GM23338 (cell line): Measurements from ENCODE around the gene ZC3H7A. TPM values are rescaled to one million over a fixed set of nuclear protein-coding genes. Genes with fewer than 3 reads are reported as not detected.

Source experiments
- ATAC-seq: fragments of 200-7000 bp; cut with Tn5 transposase; 3 replicates; pipeline ENCODE4 v1.9.1; 2020
- DNase-seq: peaks from one replicate; pipeline ENCODE4 v3.0.0-alpha.2; 2015; ENCODE audit warnings: low spot score
- H2AFZ ChIP-seq: fragments of 200-600 bp; sonication (generic); 2 replicates; pipeline ENCODE4 v1.8.0; 2016; ENCODE audit warnings: antibody characterized with exemption, mild to moderate bottlenecking, moderate library complexity
- H3F3A ChIP-seq: fragments of 200-600 bp; sonication (generic); replicated peaks from 2 replicates; pipeline ENCODE4 v1.8.0; 2017; ENCODE audit warnings: antibody characterized with exemption, mixed run types, low read depth
- H3K27ac ChIP-seq: fragments of 200-600 bp; sonication (generic); 2 replicates; pipeline ENCODE4 v1.6.1; 2016; ENCODE audit warnings: low read depth
- H3K27me3 ChIP-seq: fragments of 200-600 bp; sonication (generic); 2 replicates; pipeline ENCODE4 v1.8.0; 2016; ENCODE audit warnings: mild to moderate bottlenecking, mixed run types, moderate library complexity; ENCODE audit not compliant: insufficient read depth
- H3K36me3 ChIP-seq: fragments of 200-600 bp; sonication (generic); 2 replicates; pipeline ENCODE4 v1.8.0; 2016; ENCODE audit warnings: mild to moderate bottlenecking; ENCODE audit not compliant: insufficient read depth
- H3K4me1 ChIP-seq: fragments of 200-600 bp; sonication (generic); 2 replicates; pipeline ENCODE4 v1.8.0; 2016; ENCODE audit warnings: mild to moderate bottlenecking, moderate library complexity; ENCODE audit not compliant: insufficient read depth
- H3K4me2 ChIP-seq: fragments of 200-600 bp; sonication (generic); 2 replicates; pipeline ENCODE4 v1.7.1; 2017; ENCODE audit warnings: mixed run types
- H3K4me3 ChIP-seq: fragments of 200-600 bp; sonication (generic); 2 replicates; pipeline ENCODE4 v1.6.1; 2016; ENCODE audit warnings: mixed run types
- H3K79me2 ChIP-seq: fragments of 200-600 bp; sonication (generic); replicated peaks from 2 replicates; pipeline ENCODE4 v1.8.0; 2017; ENCODE audit warnings: mild to moderate bottlenecking; ENCODE audit not compliant: insufficient read depth
- H3K9me2 ChIP-seq: fragments of 200-600 bp; sonication (generic); 2 replicates; pipeline ENCODE4 v1.8.0; 2017; ENCODE audit not compliant: insufficient read depth
- H4K20me1 ChIP-seq: fragments of 200-600 bp; sonication (generic); replicated peaks from 2 replicates; pipeline ENCODE4 v1.8.0; 2017; ENCODE audit warnings: mild to moderate bottlenecking; ENCODE audit not compliant: insufficient read depth
- H3K27ac Mint-ChIP-seq: 2 replicates; pipeline ENCODE4 v1.8.0; 2020; ENCODE audit warnings: inconsistent platforms, mild to moderate bottlenecking, moderate library complexity, mixed read lengths
- H3K27me3 Mint-ChIP-seq: 3 replicates; pipeline ENCODE4 v1.8.0; 2022; ENCODE audit warnings: low read depth, mild to moderate bottlenecking, moderate library complexity, mixed read lengths, inconsistent platforms; ENCODE audit not compliant: insufficient read depth, poor library complexity
- H3K36me3 Mint-ChIP-seq: 3 replicates; pipeline ENCODE4 v1.8.0; 2021; ENCODE audit warnings: low read depth, mild to moderate bottlenecking, inconsistent platforms, moderate library complexity, mixed read lengths
- H3K4me1 Mint-ChIP-seq: 3 replicates; pipeline ENCODE4 v1.8.0; 2020; ENCODE audit warnings: mild to moderate bottlenecking, inconsistent platforms, mixed read lengths
- H3K4me3 Mint-ChIP-seq: 3 replicates; pipeline ENCODE4 v1.8.0; 2021; ENCODE audit warnings: moderate library complexity, mild to moderate bottlenecking, inconsistent platforms, mixed read lengths
- H3K9me3 Mint-ChIP-seq: 3 replicates; pipeline ENCODE4 v1.8.0; 2020; ENCODE audit warnings: moderate library complexity, mild to moderate bottlenecking, inconsistent platforms, mixed read lengths
- CREB1 ChIP-seq: fragments of 250-450 bp; sonication (Bioruptor Pico); IDR thresholded peaks from 2 replicates; pipeline ENCODE4 v1.5.0; 2020; ENCODE audit warnings: low read depth, mild to moderate bottlenecking, moderate library complexity
- ETS1 ChIP-seq: IDR thresholded peaks from 2 replicates; pipeline ENCODE4 v1.6.1; 2016; ENCODE audit warnings: antibody characterized with exemption
- EZH2 ChIP-seq: fragments of 200-600 bp; sonication (generic); IDR thresholded peaks from one replicate; pipeline ENCODE4 v1.8.0; 2017; ENCODE audit warnings: antibody characterized with exemption, mild to moderate bottlenecking, low read depth; ENCODE audit not compliant: unreplicated experiment
- EZH2phosphoT487 ChIP-seq: fragments of 200-600 bp; sonication (generic); IDR thresholded peaks from one replicate; pipeline ENCODE4 v1.8.1; 2018; ENCODE audit warnings: antibody characterized with exemption; ENCODE audit not compliant: unreplicated experiment
- POLR2AphosphoS5 ChIP-seq: IDR thresholded peaks from 2 replicates; pipeline ENCODE4 v1.6.1; 2016; ENCODE audit warnings: antibody characterized with exemption, low read depth
- ZNF114 ChIP-seq: fragments of 250-450 bp; sonication (Bioruptor Pico); IDR thresholded peaks from 2 replicates; pipeline ENCODE4 v1.5.0; 2020; ENCODE audit warnings: mild to moderate bottlenecking, moderate library complexity
- ZNF331 ChIP-seq: fragments of 250-450 bp; sonication (Bioruptor Pico); IDR thresholded peaks from 2 replicates; pipeline ENCODE4 v1.5.0; 2020; ENCODE audit warnings: low read depth, mild to moderate bottlenecking, moderate library complexity
- ZNF462 ChIP-seq: fragments of 250-450 bp; sonication (Bioruptor Pico); IDR thresholded peaks from 2 replicates; pipeline ENCODE4 v1.5.0; 2020; ENCODE audit warnings: mild to moderate bottlenecking, moderate library complexity
- polyA plus RNA-seq: library from polyadenylated mRNA; unstranded; fragments of >200 nt; fragmentation: Nextera tagmentation; extraction: Ambion mirVana; gene quantifications from 2 replicates; pipeline ENCODE4 v1.2.1, GENCODE V29; 2016
- total RNA-seq: library from RNA; depleted of rRNA; stranded (reverse); fragments of >200 nt; shearing (Covaris generic); gene quantifications from 2 replicates; pipeline ENCODE4 v1.2.3, GENCODE V29; 2014
- TF ChIP-seq, protein P1 (sequence below): IDR thresholded peaks from one replicate; pipeline ENCODE4 v1.6.1; 2018; ENCODE audit warnings: antibody characterized with exemption; ENCODE audit not compliant: unreplicated experiment

The ZC3H7A gene
- total and polyA plus RNA-seq, 2 experiments from 2014 or later, result 32.7 to 42.2 TPM

DNA sequence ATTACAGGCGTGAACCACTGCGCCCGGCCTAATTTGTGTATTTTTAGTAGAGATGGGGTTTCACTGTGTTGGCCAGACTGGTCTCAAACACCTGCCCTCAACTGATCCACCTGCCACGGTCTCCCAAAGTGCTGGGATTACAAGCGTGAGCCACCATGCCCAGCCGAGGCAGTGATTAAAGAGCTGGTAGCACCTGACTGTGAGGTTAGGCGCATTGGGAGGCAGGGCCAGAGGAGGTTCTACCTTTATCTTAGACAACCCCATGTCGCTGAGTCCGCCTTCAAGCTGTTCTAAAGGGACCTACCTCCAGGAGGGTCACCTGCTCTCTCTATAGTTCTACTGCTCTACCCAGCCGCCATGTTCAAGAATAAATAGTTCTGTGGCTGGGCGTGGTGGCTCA, 46.1 kb upstream of the ZC3H7A start:
- Histone ChIP-seq H3K79me2 (peaks cover 45% of the 10 kb centered on the region), H3K9me2 (no peaks in the 10 kb centered on the region), H3K27me3 (no peaks in the 10 kb centered on the region), H4K20me1 (peaks cover 39% of the 10 kb centered on the region), H3F3A (peaks cover 50% of the 10 kb centered on the region), H3K27ac (no peak overlapping the region), H3K36me3 (peaks cover 96% of the 10 kb centered on the region), H3K4me3 (no peak overlapping the region), H3K4me2 (no peak overlapping the region), H2AFZ (no peak overlapping the region), H3K4me1 (no peaks in the 10 kb centered on the region)
- H3K4me1 Mint-ChIP-seq, result no peaks in the 10 kb centered on the region
- H3K27ac Mint-ChIP-seq, result no peak overlapping the region
- H3K36me3 Mint-ChIP-seq, result peaks cover 96% of the 10 kb centered on the region
- TF ChIP-seq ETS1 (no peak), CREB1 (CRISPR knock-in tag) (no peak), ZNF114 (CRISPR knock-in tag) (no peak), POLR2AphosphoS5 (no peak), EZH2 (no peak)
- H3K27me3 Mint-ChIP-seq, result peaks cover 3% of the 10 kb centered on the region
- ATAC-seq, result no peak
- no peak overlapping the region for H3K4me3 Mint-ChIP-seq
- H3K9me3 Mint-ChIP-seq, result no peaks in the 10 kb centered on the region
- no peak for DNase-seq

DNA sequence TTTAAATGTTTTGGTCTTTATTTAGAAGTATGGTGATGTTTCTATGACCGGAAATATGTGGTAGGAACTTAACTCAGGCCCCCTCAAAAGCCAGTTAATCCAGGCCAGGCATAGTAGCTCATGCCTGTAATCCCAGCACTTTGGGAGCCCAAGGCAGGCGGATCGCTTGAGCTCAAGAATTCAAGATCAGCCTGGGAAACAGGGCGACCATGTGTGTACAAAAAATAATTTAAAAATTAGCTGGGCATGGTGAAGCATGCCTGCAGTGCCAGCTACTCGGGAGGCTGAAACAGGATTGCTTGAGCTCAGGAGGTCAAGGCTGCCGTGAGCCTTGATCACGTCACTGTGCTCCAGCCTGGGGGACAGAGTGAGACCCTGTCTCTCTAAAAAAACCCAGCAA, 44.0 kb upstream of the ZC3H7A start:
- Histone ChIP-seq H3K36me3 (peaks cover 87% of the 10 kb centered on the region), H2AFZ (no peak overlapping the region), H3F3A (peaks cover 46% of the 10 kb centered on the region), H3K79me2 (peaks cover 23% of the 10 kb centered on the region), H3K4me1 (no peaks in the 10 kb centered on the region), H3K9me2 (no peaks in the 10 kb centered on the region), H3K4me3 (no peak overlapping the region), H4K20me1 (peaks cover 21% of the 10 kb centered on the region), H3K27ac (no peak overlapping the region; the same call in 1 of the 2 replicates), H3K4me2 (no peak overlapping the region), H3K27me3 (no peaks in the 10 kb centered on the region)
- H3K27ac Mint-ChIP-seq, result no peak overlapping the region
- H3K27me3 Mint-ChIP-seq, result peaks cover 3% of the 10 kb centered on the region
- peaks cover 96% of the 10 kb centered on the region for H3K36me3 Mint-ChIP-seq
- no peak overlapping the region for H3K4me3 Mint-ChIP-seq
- no peak for ATAC-seq
- no peak for DNase-seq
- no peaks in the 10 kb centered on the region for H3K9me3 Mint-ChIP-seq
- H3K4me1 Mint-ChIP-seq, result peaks cover 9% of the 10 kb centered on the region; the same call in 2 of the 3 replicates
- TF ChIP-seq ZNF462 (no peak), CREB1 (CRISPR knock-in tag) (no peak), ETS1 (no peak), ZNF331 (CRISPR knock-in tag) (no peak), EZH2phosphoT487 (no peak)
- TF ChIP-seq, protein P1, sequence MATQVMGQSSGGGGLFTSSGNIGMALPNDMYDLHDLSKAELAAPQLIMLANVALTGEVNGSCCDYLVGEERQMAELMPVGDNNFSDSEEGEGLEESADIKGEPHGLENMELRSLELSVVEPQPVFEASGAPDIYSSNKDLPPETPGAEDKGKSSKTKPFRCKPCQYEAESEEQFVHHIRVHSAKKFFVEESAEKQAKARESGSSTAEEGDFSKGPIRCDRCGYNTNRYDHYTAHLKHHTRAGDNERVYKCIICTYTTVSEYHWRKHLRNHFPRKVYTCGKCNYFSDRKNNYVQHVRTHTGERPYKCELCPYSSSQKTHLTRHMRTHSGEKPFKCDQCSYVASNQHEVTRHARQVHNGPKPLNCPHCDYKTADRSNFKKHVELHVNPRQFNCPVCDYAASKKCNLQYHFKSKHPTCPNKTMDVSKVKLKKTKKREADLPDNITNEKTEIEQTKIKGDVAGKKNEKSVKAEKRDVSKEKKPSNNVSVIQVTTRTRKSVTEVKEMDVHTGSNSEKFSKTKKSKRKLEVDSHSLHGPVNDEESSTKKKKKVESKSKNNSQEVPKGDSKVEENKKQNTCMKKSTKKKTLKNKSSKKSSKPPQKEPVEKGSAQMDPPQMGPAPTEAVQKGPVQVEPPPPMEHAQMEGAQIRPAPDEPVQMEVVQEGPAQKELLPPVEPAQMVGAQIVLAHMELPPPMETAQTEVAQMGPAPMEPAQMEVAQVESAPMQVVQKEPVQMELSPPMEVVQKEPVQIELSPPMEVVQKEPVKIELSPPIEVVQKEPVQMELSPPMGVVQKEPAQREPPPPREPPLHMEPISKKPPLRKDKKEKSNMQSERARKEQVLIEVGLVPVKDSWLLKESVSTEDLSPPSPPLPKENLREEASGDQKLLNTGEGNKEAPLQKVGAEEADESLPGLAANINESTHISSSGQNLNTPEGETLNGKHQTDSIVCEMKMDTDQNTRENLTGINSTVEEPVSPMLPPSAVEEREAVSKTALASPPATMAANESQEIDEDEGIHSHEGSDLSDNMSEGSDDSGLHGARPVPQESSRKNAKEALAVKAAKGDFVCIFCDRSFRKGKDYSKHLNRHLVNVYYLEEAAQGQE, result no peak
